Measurements from ENCODE around the gene SCFD2. TPM values are rescaled to one million over a fixed set of nuclear protein-coding genes. Genes with fewer than 3 reads are reported as not detected.

SCFD2 gene
- polyA plus RNA-seq, 1 donor from 2014 or later = 5.0 TPM

GRCh38 chr4:52979821-52980590 is 385.9 kb downstream of the SCFD2 start:
- H3K9ac ChIP-seq (ENCODE audit: low read length) = no peak overlapping the region
- no peaks in the 10 kb centered on the region for H3K36me3 ChIP-seq (ENCODE audit: insufficient read depth, low read length)
- H3K79me2 ChIP-seq (replicated peaks; ENCODE audit: insufficient read depth, low read length) = no peaks in the 10 kb centered on the region
- no peak overlapping the region for H2AFZ ChIP-seq (ENCODE audit: low read depth, low read length)
- H3K4me2 ChIP-seq (ENCODE audit: low read length) = no peak overlapping the region
- no peaks in the 10 kb centered on the region for H3F3A ChIP-seq (ENCODE audit: insufficient read depth, low read length, poor library complexity, severe bottlenecking)
- TF ChIP-seq SMC3 (conservative IDR thresholded peaks at IDR 0.05; ENCODE audit: poor library complexity) (no peak), POLR2AphosphoS5 (IDR thresholded peaks at IDR 0.05) (no peak), RAD21 (conservative IDR thresholded peaks at IDR 0.05) (no peak), EZH2 (IDR thresholded peaks at IDR 0.05; ENCODE audit: borderline replicate concordance, insufficient read depth, low read length, poor library complexity, severe bottlenecking) (no peak), REST (IDR thresholded peaks at IDR 0.05; ENCODE audit: borderline replicate concordance) (no peak), EP300 (conservative IDR thresholded peaks at IDR 0.05; ENCODE audit: poor library complexity, severe bottlenecking) (no peak), TAF1 (IDR thresholded peaks at IDR 0.05; ENCODE audit: low read depth) (no peak), MXI1 (conservative IDR thresholded peaks at IDR 0.05; ENCODE audit: poor library complexity, severe bottlenecking) (no peak)
- TF ChIP-seq, protein P1, sequence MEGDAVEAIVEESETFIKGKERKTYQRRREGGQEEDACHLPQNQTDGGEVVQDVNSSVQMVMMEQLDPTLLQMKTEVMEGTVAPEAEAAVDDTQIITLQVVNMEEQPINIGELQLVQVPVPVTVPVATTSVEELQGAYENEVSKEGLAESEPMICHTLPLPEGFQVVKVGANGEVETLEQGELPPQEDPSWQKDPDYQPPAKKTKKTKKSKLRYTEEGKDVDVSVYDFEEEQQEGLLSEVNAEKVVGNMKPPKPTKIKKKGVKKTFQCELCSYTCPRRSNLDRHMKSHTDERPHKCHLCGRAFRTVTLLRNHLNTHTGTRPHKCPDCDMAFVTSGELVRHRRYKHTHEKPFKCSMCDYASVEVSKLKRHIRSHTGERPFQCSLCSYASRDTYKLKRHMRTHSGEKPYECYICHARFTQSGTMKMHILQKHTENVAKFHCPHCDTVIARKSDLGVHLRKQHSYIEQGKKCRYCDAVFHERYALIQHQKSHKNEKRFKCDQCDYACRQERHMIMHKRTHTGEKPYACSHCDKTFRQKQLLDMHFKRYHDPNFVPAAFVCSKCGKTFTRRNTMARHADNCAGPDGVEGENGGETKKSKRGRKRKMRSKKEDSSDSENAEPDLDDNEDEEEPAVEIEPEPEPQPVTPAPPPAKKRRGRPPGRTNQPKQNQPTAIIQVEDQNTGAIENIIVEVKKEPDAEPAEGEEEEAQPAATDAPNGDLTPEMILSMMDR (IDR thresholded peaks at IDR 0.05; ENCODE audit: poor library complexity, severe bottlenecking) = no peak
- no peaks in the 10 kb centered on the region for H3K9me3 ChIP-seq (ENCODE audit: low read length)
- H3K27me3 ChIP-seq (ENCODE audit: insufficient read depth, low read depth, low read length) = no peaks in the 10 kb centered on the region
- H3K9me2 ChIP-seq (ENCODE audit: insufficient read depth, low read length) = no peaks in the 10 kb centered on the region
- H4K20me1 ChIP-seq (ENCODE audit: insufficient read depth) = no peaks in the 10 kb centered on the region
- H3K27ac ChIP-seq (ENCODE audit: low read length) = no peak overlapping the region
- no peak overlapping the region for H3K4me3 ChIP-seq (ENCODE audit: low read length)

GRCh38 chr4:52979020-52979419 is 386.8 kb downstream of the SCFD2 start:
- H3K9me3 ChIP-seq (ENCODE audit: low read length) = no peaks in the 10 kb centered on the region
- no peak overlapping the region for H3K4me2 ChIP-seq (ENCODE audit: low read length)
- H4K20me1 ChIP-seq (ENCODE audit: insufficient read depth) = no peaks in the 10 kb centered on the region
- TF ChIP-seq, protein P1 (IDR thresholded peaks at IDR 0.05; ENCODE audit: poor library complexity, severe bottlenecking) = no peak
- no peak for TF ChIP-seq TAF1 (IDR thresholded peaks at IDR 0.05; ENCODE audit: low read depth)
- TF ChIP-seq MXI1 (conservative IDR thresholded peaks at IDR 0.05; ENCODE audit: poor library complexity, severe bottlenecking) = no peak
- TF ChIP-seq RAD21 (conservative IDR thresholded peaks at IDR 0.05) = no peak
- TF ChIP-seq SMC3 (conservative IDR thresholded peaks at IDR 0.05; ENCODE audit: poor library complexity) = no peak
- no peak for TF ChIP-seq POLR2AphosphoS5 (IDR thresholded peaks at IDR 0.05)
- no peak for TF ChIP-seq REST (IDR thresholded peaks at IDR 0.05; ENCODE audit: borderline replicate concordance)
- TF ChIP-seq EZH2 (IDR thresholded peaks at IDR 0.05; ENCODE audit: borderline replicate concordance, insufficient read depth, low read length, poor library complexity, severe bottlenecking) = no peak
- TF ChIP-seq EP300 (conservative IDR thresholded peaks at IDR 0.05; ENCODE audit: poor library complexity, severe bottlenecking) = no peak
- H3K27me3 ChIP-seq (ENCODE audit: insufficient read depth, low read depth, low read length) = no peaks in the 10 kb centered on the region
- H3K9ac ChIP-seq (ENCODE audit: low read length) = no peak overlapping the region
- no peaks in the 10 kb centered on the region for H3K79me2 ChIP-seq (replicated peaks; ENCODE audit: insufficient read depth, low read length)
- no peaks in the 10 kb centered on the region for H3F3A ChIP-seq (ENCODE audit: insufficient read depth, low read length, poor library complexity, severe bottlenecking)
- H3K9me2 ChIP-seq (ENCODE audit: insufficient read depth, low read length) = no peaks in the 10 kb centered on the region
- no peak overlapping the region for H3K27ac ChIP-seq (ENCODE audit: low read length)
- H2AFZ ChIP-seq (ENCODE audit: low read depth, low read length) = no peak overlapping the region
- no peaks in the 10 kb centered on the region for H3K36me3 ChIP-seq (ENCODE audit: insufficient read depth, low read length)
- H3K4me3 ChIP-seq (ENCODE audit: low read length) = no peak overlapping the region
